Right atrium auricular region (tissue), 2 donors: Measurements from ENCODE around the gene RERE. TPM values are rescaled to one million over a fixed set of nuclear protein-coding genes. Genes with fewer than 3 reads are reported as not detected.
A peak's percentile ranks its signal among the peaks of the same experiment; 100 is the strongest.

Experiments used
- DNase-seq: peaks from one replicate; pipeline ENCODE4 v3.0.0-alpha.2; 2019; ENCODE audit warnings: low spot score
- H3K27ac ChIP-seq, 2 donors: fragments of 200-600 bp; sonication (generic); 1 replicate in 1 of 2; 2 replicates in 1 of 2; pipeline ENCODE4 v1.5.1; 2016 to 2019
- H3K27me3 ChIP-seq, 2 donors: fragments of 200-600 bp; sonication (generic); one replicate each; pipeline versions ENCODE4 v1.5.1 to v1.6.0; 2017 to 2019
- H3K36me3 ChIP-seq: fragments of 200-600 bp; sonication (generic); one replicate; pipeline ENCODE4 v1.5.1; 2016
- H3K4me1 ChIP-seq, 2 donors: fragments of 200-600 bp; sonication (generic); one replicate each; pipeline versions ENCODE4 v1.5.1 to v1.6.0; 2017 to 2019
- H3K4me3 ChIP-seq, 2 donors: fragments of 200-600 bp; sonication (generic); 1 replicate in 1 of 2; 2 replicates in 1 of 2; pipeline ENCODE4 v1.5.1; 2017 to 2019; ENCODE audit warnings: mild to moderate bottlenecking in 1 of 2, moderate library complexity in 1 of 2
- H3K9me3 ChIP-seq, 2 donors: fragments of 200-600 bp; sonication (generic); one replicate each; pipeline ENCODE4 v1.5.1; 2019
- CTCF ChIP-seq, 2 donors: fragments of 200-600 bp; sonication (generic); IDR thresholded peaks; one replicate each; pipeline ENCODE4 v1.5.1; 2019; ENCODE audit warnings: antibody characterized with exemption in 2 of 2
- total RNA-seq, 2 donors: library from RNA; depleted of rRNA; stranded (reverse); fragments of >200 nt; gene quantifications; one replicate each; pipeline ENCODE4 v1.1.0, GENCODE V29; 2016

RERE gene
- total RNA-seq, 2 donors from 2014 or later: 99.8 to 125 TPM

GRCh38 chr1:8458607-8459006, 358.8 kb downstream of the RERE start:
- H3K36me3 ChIP-seq: no peaks in the 10 kb centered on the region
- H3K27me3 ChIP-seq: no peaks in the 10 kb centered on the region
- DNase-seq: no peak
- H3K27ac ChIP-seq: no peak overlapping the region
- no peak overlapping the region for H3K4me3 ChIP-seq
- no peaks in the 10 kb centered on the region for H3K9me3 ChIP-seq
- TF ChIP-seq CTCF (IDR thresholded peaks at IDR 0.05): no peak
- peaks cover 0 to 60% of the 10 kb centered on the region in 2 donors for H3K4me1 ChIP-seq

- no peak for DNase-seq
- Histone ChIP-seq H3K36me3 (no peaks in the 10 kb centered on the region), H3K9me3 (no peaks in the 10 kb centered on the region), H3K27me3 (no peaks in the 10 kb centered on the region), H3K4me3 (no peak overlapping the region), H3K27ac (no peak overlapping the region), H3K4me1 (peaks cover 0 to 52% of the 10 kb centered on the region in 2 donors)
- TF ChIP-seq CTCF (IDR thresholded peaks at IDR 0.05): no peak
Observed at GRCh38 chr1:8457760-8458381, 359.6 kb downstream of the RERE start.

- no peak overlapping the region for H3K27ac ChIP-seq
Observed at GRCh38 chr1:8456991-8457390, 360.4 kb downstream of the RERE start.

GRCh38 chr1:8456308-8456912, 361.0 kb downstream of the RERE start:
- no peaks in the 10 kb centered on the region for H3K9me3 ChIP-seq
- no peaks in the 10 kb centered on the region for H3K36me3 ChIP-seq
- peak overlapping the region; percentile 53 to 62 for H3K27ac ChIP-seq
- H3K27me3 ChIP-seq: no peaks in the 10 kb centered on the region
- no peak for TF ChIP-seq CTCF (IDR thresholded peaks at IDR 0.05)
- H3K4me1 ChIP-seq: peaks cover 0 to 38% of the 10 kb centered on the region in 2 donors
- DNase-seq: no peak
- H3K4me3 ChIP-seq: no peak overlapping the region

More at GRCh38 chr1:8456991-8457390, 360.4 kb downstream of the RERE start:
- H3K9me3 ChIP-seq: no peaks in the 10 kb centered on the region
- TF ChIP-seq CTCF (IDR thresholded peaks at IDR 0.05): no peak
- no peaks in the 10 kb centered on the region for H3K27me3 ChIP-seq
- peaks cover 0 to 44% of the 10 kb centered on the region in 2 donors for H3K4me1 ChIP-seq
- H3K4me3 ChIP-seq: no peak overlapping the region
- DNase-seq: no peak
- no peaks in the 10 kb centered on the region for H3K36me3 ChIP-seq

GRCh38 chr1:8455700-8456307, 361.6 kb downstream of the RERE start:
- Histone ChIP-seq H3K27ac (peak overlapping the region; percentile 53 to 62), H3K36me3 (no peaks in the 10 kb centered on the region), H3K9me3 (no peaks in the 10 kb centered on the region), H3K27me3 (no peaks in the 10 kb centered on the region), H3K4me3 (no peak overlapping the region), H3K4me1 (peaks cover 0 to 35% of the 10 kb centered on the region in 2 donors)
- DNase-seq: no peak
- no peak for TF ChIP-seq CTCF (IDR thresholded peaks at IDR 0.05)
